Endometrium (tissue), 2 donors: ENCODE data around the gene ELANE.
"Not testable (repeated sequence)": the region's sequence is repeated elsewhere in the genome, so short reads cannot be mapped to it uniquely, and the experiment has no call there.

ENCODE experiments used
- FAIRE-seq: peaks from 2 replicates; lab custom pipeline; 2012; peaks lifted over from hg19 to GRCh38; lab: Jason Lieb, UNC
- donor health status: control.
- donor health status: control.

The ELANE gene

GRCh38 chr19:879711-880438, 27.8 kb downstream of the ELANE start:
- no peak for FAIRE-seq

GRCh38 chr19:881385-882071, 29.4 kb downstream of the ELANE start:
- no peak for FAIRE-seq

- FAIRE-seq = no peak
Measured at GRCh38 chr19:882871-883497, 30.9 kb downstream of the ELANE start.

GRCh38 chr19:883661-884211, 31.6 kb downstream of the ELANE start:
- no peak for FAIRE-seq

GRCh38 chr19:884420-885211, 32.5 kb downstream of the ELANE start:
- no peak for FAIRE-seq

- no peak for FAIRE-seq
Measured at GRCh38 chr19:885536-886224, 33.6 kb downstream of the ELANE start.

GRCh38 chr19:887072-887471, 35.0 kb downstream of the ELANE start:
- no peak for FAIRE-seq

- FAIRE-seq = no peak
Measured at GRCh38 chr19:887599-887998, 35.5 kb downstream of the ELANE start.

GRCh38 chr19:888581-889385, 36.7 kb downstream of the ELANE start:
- no peak for FAIRE-seq

GRCh38 chr19:889662-890295, 37.7 kb downstream of the ELANE start:
- no peak for FAIRE-seq

GRCh38 chr19:890831-891230, 38.7 kb downstream of the ELANE start:
- no peak for FAIRE-seq

GRCh38 chr19:891421-892200, 39.5 kb downstream of the ELANE start:
- not testable (repeated sequence) for FAIRE-seq

GRCh38 chr19:892243-892893, 40.3 kb downstream of the ELANE start:
- no peak for FAIRE-seq

GRCh38 chr19:892894-893689, 41.0 kb downstream of the ELANE start, which contains the start of the genes MED16 and RNU6-9:
TSS of gene MED16 (minus strand) at chr19:893187. CDS start at chr19:891131, 2,056 bp downstream.
TSS of gene RNU6-9 (plus strand) at chr19:893484.
- FAIRE-seq = peak; percentile 37

- FAIRE-seq = no peak
Measured at GRCh38 chr19:896434-896833, 44.3 kb downstream of the ELANE start.

GRCh38 chr19:896999-897398, 44.9 kb downstream of the ELANE start:
- FAIRE-seq = no peak

- FAIRE-seq = no peak
Measured at GRCh38 chr19:897442-898039, 45.4 kb downstream of the ELANE start.
